ENCODE measurements around the gene ACIN1.

The ACIN1 gene

DNA sequence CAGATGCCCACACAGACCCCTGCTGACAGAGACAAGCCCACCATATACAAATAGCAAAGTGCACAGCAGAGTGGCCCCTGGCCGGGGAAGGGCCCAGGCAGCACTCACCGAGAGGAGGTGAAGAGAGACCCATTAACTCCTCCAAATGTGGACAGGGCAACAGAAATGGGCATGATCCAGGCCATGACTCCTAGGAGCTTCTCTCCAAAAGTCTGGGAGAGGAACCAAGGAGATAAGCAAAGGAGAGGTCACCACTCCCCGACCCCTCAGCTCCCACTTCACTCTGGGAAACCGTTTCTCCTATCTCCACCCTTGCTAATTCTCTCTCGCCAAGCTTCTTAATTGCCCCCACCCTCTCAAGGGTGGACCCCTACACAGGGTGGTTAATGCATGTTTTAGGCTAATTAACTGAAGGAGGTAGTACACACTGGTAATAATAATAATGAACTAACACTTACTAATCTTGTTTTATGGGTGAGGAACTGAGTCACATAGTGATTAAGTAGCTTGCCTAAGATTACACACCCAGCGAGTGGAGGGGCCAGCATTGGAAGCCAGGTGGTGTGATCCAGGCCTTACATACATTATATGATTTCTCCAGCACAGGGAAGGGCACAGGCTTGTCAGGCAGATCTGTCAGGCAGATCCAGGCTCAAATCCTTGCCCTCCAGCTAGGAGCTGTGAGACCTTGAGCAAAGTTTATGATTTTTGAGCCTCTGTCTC, 43.0 kb upstream of the ACIN1 start:
- Histone ChIP-seq H3K9ac (ENCODE audit: low read length) (no peak overlapping the region), H3K9me3 (ENCODE audit: low read length) (no peaks in the 10 kb centered on the region), H2AFZ (ENCODE audit: low read length) (no peak overlapping the region), H3K9me2 (ENCODE audit: low read depth, low read length) (no peaks in the 10 kb centered on the region), H3K4me1 (ENCODE audit: insufficient read depth, low read length, severe bottlenecking) (no peaks in the 10 kb centered on the region), H3K27ac (ENCODE audit: low read depth, low read length, poor library complexity, severe bottlenecking) (no peak overlapping the region), H3K79me2 (ENCODE audit: insufficient read depth, low read length) (no peaks in the 10 kb centered on the region), H3K36me3 (ENCODE audit: insufficient read depth, low read length) (no peaks in the 10 kb centered on the region), H3F3A (ENCODE audit: insufficient read depth, low read length) (no peaks in the 10 kb centered on the region), H3K27me3 (ENCODE audit: insufficient read depth, low read length) (peaks cover 10% of the 10 kb centered on the region; the same call in 1 of the 2 replicates), H3K4me2 (ENCODE audit: low read length) (no peak overlapping the region), H4K20me1 (ENCODE audit: insufficient read depth, low read length) (no peaks in the 10 kb centered on the region), H3K4me3 (ENCODE audit: low read depth, low read length, poor library complexity, severe bottlenecking) (no peak overlapping the region)
- TF ChIP-seq EZH2 (IDR thresholded peaks at IDR 0.05; ENCODE audit: borderline replicate concordance, low read length): no peak
- TF ChIP-seq, protein P1, sequence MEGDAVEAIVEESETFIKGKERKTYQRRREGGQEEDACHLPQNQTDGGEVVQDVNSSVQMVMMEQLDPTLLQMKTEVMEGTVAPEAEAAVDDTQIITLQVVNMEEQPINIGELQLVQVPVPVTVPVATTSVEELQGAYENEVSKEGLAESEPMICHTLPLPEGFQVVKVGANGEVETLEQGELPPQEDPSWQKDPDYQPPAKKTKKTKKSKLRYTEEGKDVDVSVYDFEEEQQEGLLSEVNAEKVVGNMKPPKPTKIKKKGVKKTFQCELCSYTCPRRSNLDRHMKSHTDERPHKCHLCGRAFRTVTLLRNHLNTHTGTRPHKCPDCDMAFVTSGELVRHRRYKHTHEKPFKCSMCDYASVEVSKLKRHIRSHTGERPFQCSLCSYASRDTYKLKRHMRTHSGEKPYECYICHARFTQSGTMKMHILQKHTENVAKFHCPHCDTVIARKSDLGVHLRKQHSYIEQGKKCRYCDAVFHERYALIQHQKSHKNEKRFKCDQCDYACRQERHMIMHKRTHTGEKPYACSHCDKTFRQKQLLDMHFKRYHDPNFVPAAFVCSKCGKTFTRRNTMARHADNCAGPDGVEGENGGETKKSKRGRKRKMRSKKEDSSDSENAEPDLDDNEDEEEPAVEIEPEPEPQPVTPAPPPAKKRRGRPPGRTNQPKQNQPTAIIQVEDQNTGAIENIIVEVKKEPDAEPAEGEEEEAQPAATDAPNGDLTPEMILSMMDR (IDR thresholded peaks at IDR 0.05; ENCODE audit: low read length): no peak

DNA sequence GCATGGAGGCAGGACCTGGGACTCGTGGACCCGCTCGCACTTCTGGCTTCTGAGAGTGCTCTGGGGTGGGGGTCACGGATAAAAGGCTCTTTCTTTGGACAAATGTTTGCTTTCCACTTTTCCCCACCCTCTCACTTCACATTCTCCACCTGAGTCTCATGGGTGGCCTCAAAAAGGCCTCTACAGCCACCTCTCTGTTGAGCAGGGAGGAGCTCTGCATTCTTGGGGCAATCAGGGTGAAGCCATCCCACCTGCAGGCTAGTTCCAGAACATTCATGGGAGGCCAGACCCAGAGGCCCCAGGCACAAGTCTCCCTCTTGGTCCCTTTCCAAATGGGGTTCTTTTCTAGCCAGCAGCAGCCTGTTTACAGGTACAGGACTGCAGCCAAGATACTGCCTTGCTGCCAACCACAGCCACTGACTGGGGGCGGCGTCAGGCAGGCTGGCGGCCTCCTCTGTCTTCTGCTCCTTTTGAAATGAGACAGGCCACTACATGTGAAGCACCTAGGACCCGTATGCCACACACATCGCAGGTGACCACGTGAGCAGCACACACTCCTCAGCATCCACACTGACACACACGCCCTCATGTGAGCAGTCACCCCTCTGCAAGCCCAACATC, 42.4 kb upstream of the ACIN1 start:
- H3K27ac ChIP-seq (ENCODE audit: low read depth, low read length, poor library complexity, severe bottlenecking): no peak overlapping the region
- H3K4me1 ChIP-seq (ENCODE audit: insufficient read depth, low read length, severe bottlenecking): no peaks in the 10 kb centered on the region
- no peaks in the 10 kb centered on the region for H3F3A ChIP-seq (ENCODE audit: insufficient read depth, low read length)
- H3K9me3 ChIP-seq (ENCODE audit: low read length): no peaks in the 10 kb centered on the region
- H3K79me2 ChIP-seq (ENCODE audit: insufficient read depth, low read length): no peaks in the 10 kb centered on the region
- no peak overlapping the region for H3K9ac ChIP-seq (ENCODE audit: low read length)
- no peak overlapping the region for H2AFZ ChIP-seq (ENCODE audit: low read length)
- H3K4me3 ChIP-seq (ENCODE audit: low read depth, low read length, poor library complexity, severe bottlenecking): no peak overlapping the region
- no peak for TF ChIP-seq EZH2 (IDR thresholded peaks at IDR 0.05; ENCODE audit: borderline replicate concordance, low read length)
- TF ChIP-seq, protein P1 (IDR thresholded peaks at IDR 0.05; ENCODE audit: low read length): no peak
- no peaks in the 10 kb centered on the region for H4K20me1 ChIP-seq (ENCODE audit: insufficient read depth, low read length)
- H3K36me3 ChIP-seq (ENCODE audit: insufficient read depth, low read length): no peaks in the 10 kb centered on the region
- no peak overlapping the region for H3K4me2 ChIP-seq (ENCODE audit: low read length)
- H3K9me2 ChIP-seq (ENCODE audit: low read depth, low read length): no peaks in the 10 kb centered on the region
- peaks cover 7% of the 10 kb centered on the region; the same call in 1 of the 2 replicates for H3K27me3 ChIP-seq (ENCODE audit: insufficient read depth, low read length)

DNA sequence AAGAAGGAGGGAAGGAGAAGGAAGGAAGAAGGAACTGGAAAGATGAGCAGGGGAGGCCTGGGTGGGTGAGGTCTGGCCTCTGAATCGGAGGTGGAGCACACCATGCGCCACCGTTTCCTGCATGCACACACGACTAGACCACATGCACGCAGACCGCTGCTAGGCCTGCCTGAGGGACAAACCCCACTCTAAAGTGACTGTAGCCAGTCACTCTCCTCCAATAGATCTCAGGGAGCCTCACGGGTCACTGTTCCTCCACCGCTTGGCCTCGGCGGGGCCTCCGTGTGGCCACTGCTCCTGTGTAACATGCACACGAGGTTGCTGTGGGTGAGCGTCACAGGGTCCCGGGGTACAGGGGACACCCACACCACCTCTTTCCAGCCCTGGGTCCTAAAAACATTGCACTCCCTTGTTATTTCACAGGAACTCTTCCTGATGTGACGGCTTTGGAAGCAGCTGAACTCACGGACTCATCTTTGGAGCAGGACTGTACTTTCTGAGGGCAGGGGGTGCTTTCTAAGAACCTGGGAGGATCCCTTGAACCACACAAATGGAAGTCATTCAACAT, 41.7 kb upstream of the ACIN1 start:
- Histone ChIP-seq H3K27ac (ENCODE audit: low read depth, low read length, poor library complexity, severe bottlenecking) (no peak overlapping the region), H3K4me3 (ENCODE audit: low read depth, low read length, poor library complexity, severe bottlenecking) (no peak overlapping the region), H3K9me3 (ENCODE audit: low read length) (no peaks in the 10 kb centered on the region), H3K79me2 (ENCODE audit: insufficient read depth, low read length) (no peaks in the 10 kb centered on the region), H3K9me2 (ENCODE audit: low read depth, low read length) (no peaks in the 10 kb centered on the region), H2AFZ (ENCODE audit: low read length) (no peak overlapping the region), H3K36me3 (ENCODE audit: insufficient read depth, low read length) (no peaks in the 10 kb centered on the region), H4K20me1 (ENCODE audit: insufficient read depth, low read length) (no peaks in the 10 kb centered on the region), H3K9ac (ENCODE audit: low read length) (no peak overlapping the region), H3K27me3 (ENCODE audit: insufficient read depth, low read length) (peaks cover 7% of the 10 kb centered on the region; the same call in 1 of the 2 replicates), H3K4me1 (ENCODE audit: insufficient read depth, low read length, severe bottlenecking) (no peaks in the 10 kb centered on the region), H3K4me2 (ENCODE audit: low read length) (no peak overlapping the region), H3F3A (ENCODE audit: insufficient read depth, low read length) (no peaks in the 10 kb centered on the region)
- TF ChIP-seq, protein P1 (IDR thresholded peaks at IDR 0.05; ENCODE audit: low read length): no peak
- no peak for TF ChIP-seq EZH2 (IDR thresholded peaks at IDR 0.05; ENCODE audit: borderline replicate concordance, low read length)

All from OCI-LY1 (cell line).